SK-N-SH (cell line): Measurements from ENCODE around the gene PSMB5.

ENCODE experiments used
- MAX ChIP-seq: IDR thresholded peaks from 2 replicates; pipeline ENCODE4 v1.4.0; 2012; ENCODE audit warnings: low read depth
- TF ChIP-seq, protein P1 (sequence below): fragments of 200-600 bp; sonication (generic); IDR thresholded peaks from 2 replicates; pipeline ENCODE4 v1.6.1; 2017; ENCODE audit warnings: antibody characterized with exemption, mild to moderate bottlenecking, moderate library complexity

DNA sequence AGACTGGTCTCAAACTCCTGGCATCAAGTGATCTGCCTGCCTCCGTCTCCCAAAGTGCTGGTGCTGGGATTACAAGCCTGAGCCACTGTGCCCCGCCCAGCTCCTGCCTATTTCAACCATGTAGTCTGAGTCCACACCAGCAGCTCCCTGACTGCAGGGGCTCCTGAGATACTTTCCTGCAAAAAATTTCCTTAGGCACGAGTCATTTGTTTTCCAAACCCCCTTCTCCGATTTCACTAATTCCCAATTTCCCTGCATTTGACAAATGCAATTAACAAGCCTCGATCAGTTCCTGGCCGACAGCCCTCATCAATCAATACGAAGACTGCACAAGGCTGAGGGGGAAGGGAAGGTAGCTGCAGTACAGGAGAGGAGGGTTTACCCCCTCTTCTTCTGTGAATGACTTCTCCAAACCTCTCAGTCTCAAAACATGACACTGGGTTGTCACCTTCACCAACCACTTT, 10.1 kb downstream of the PSMB5 start:
- TF ChIP-seq, protein P1, sequence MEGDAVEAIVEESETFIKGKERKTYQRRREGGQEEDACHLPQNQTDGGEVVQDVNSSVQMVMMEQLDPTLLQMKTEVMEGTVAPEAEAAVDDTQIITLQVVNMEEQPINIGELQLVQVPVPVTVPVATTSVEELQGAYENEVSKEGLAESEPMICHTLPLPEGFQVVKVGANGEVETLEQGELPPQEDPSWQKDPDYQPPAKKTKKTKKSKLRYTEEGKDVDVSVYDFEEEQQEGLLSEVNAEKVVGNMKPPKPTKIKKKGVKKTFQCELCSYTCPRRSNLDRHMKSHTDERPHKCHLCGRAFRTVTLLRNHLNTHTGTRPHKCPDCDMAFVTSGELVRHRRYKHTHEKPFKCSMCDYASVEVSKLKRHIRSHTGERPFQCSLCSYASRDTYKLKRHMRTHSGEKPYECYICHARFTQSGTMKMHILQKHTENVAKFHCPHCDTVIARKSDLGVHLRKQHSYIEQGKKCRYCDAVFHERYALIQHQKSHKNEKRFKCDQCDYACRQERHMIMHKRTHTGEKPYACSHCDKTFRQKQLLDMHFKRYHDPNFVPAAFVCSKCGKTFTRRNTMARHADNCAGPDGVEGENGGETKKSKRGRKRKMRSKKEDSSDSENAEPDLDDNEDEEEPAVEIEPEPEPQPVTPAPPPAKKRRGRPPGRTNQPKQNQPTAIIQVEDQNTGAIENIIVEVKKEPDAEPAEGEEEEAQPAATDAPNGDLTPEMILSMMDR: no peak
- no peak for TF ChIP-seq MAX
